HG03064 (cell line): ENCODE measurements around the gene PTPRN2.

Experiments used
- ATAC-seq: cut with Tn5 transposase; IDR thresholded peaks from one replicate; pipeline ENCODE4 v1.9.1; 2021; ENCODE audit warnings: low read depth; ENCODE audit not compliant: unreplicated experiment

Gene PTPRN2

DNA sequence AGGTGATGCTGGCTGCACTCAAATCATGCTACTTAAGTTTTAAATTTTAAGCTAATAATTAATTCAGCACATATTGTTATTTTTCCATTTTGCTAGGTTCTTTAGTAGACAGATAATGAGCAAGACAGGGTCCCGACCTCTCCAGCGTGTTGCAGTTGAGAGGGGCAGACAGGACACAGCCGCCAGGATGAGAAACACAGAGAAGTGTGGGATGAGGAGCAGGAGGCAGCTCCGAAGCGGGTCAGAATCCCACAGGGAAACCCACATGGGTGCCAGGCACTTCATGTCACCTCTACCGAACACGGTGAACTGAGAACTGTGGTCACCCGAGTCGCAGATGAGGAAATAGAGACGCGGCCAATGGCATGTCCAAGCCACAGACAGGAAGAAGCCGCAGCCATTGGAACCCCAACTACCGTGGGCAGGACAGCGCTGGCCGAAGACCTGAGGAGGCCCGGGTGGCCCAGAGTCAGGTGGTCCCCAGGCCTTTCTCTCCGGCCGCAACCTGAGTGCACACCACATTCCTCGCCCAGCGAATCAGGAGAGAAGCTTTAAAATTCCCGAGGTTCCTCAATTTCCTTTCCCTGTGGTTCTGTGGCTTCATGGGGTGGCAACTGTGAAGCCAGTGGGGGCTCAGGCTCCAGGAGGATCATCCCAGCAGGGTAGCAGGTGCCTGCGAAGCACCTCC lies 1037.9 kb downstream of the PTPRN2 start:
- ATAC-seq: no peak

- no peak for ATAC-seq
These were observed 1038.8 kb downstream of the PTPRN2 start for GRCh38 chr7:157548691-157549303.

DNA sequence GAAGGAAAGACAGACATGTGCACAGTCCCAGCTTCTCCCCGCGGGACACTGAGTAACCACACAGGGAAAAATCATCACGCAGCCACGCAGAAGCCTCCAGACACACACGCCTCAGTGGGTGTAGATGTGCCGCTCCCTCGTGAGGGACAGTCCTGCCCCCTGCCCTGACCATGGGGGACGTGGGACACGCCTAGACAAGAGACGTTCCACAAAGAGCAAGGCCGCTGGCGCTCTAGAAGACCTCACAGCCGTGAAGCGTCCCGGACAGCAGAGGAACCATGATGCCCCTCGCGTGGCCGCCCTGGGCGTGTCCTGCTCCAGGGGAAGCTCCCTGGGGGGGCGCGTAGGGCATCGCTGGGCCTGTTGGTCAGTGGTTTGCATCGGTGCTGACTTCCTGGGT lies 1040.0 kb downstream of the PTPRN2 start:
- no peak for ATAC-seq

- no peak for ATAC-seq
These were observed 1040.5 kb downstream of the PTPRN2 start for GRCh38 chr7:157547102-157547501.

GRCh38 chr7:157545681-157546060 lies 1042.0 kb downstream of the PTPRN2 start:
- no peak for ATAC-seq

DNA sequence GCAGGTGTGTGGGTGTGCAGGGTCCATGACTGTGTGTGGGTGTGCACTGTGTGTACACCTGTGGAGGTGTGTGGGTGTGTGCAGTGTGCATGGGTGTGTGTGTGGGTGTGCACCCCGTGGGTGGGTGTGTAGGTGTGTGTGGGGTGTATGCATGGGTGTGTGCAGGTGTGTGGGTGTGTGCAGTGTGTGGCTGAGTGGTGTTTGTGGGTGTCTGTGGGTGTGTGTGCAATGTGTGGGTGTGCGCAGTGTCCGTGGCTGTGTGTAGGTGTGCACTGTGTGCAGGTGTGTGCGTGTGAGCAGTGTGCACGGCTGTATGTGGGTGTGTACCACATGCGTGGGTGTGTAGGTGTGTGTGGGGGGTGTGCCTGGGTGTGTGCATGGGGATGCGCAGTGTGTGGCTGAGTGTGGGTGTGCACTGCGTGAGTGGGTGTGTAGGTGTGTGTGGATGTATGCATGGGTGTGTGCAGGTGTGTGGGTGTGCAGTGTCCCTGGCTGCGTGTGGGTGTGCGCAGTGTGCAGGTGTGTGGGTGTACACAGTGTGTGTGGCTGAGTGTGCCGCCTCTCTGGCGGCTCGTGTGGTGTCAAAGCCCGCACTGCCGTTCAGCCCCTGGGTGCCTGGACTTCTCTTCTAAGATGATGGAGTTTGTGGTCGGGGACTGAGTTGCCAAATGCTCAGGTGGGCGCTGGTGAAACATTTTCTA lies 1042.5 kb downstream of the PTPRN2 start:
- ATAC-seq: no peak

DNA sequence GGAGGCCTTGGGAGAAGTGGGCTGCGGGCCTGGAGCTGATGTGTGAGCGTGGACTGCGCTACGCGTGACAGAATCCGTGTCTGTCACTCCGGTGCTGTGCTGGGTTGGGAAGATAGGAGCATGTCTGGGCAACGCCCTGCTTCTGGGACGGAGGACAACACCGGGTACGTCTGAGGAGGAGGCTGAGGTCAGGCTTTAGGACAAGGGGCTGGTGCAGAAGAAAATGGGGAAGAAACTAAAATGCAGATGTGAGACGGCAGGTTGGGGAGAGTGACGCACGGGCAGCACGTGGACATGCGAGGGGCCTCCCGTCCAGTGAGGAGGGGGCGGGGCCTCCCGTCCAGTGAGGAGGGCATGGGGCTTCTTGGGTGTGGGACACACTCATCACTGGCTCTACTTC lies 1043.4 kb downstream of the PTPRN2 start:
- ATAC-seq: no peak

DNA sequence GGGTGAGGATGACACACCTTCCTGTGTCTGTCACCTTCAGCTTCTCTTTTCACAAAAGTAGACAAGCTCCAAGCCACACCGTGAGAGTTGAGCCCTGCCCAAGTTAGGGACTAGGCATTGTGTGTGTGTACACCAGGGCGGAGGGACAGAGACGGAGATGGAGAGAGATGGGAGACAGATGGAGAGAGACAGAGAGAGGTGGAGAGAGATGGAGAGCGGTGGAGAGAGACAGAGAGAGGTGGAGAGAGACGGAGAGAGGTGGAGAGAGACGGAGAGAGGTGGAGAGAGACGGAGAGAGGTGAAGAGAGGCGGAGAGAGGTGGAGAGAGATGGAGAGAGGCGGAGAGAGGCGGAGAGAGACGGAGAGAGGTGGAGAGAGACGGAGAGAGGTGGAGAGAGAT lies 1043.8 kb downstream of the PTPRN2 start:
- no peak for ATAC-seq

GRCh38 chr7:157543276-157543675 lies 1044.3 kb downstream of the PTPRN2 start:
- no peak for ATAC-seq

DNA sequence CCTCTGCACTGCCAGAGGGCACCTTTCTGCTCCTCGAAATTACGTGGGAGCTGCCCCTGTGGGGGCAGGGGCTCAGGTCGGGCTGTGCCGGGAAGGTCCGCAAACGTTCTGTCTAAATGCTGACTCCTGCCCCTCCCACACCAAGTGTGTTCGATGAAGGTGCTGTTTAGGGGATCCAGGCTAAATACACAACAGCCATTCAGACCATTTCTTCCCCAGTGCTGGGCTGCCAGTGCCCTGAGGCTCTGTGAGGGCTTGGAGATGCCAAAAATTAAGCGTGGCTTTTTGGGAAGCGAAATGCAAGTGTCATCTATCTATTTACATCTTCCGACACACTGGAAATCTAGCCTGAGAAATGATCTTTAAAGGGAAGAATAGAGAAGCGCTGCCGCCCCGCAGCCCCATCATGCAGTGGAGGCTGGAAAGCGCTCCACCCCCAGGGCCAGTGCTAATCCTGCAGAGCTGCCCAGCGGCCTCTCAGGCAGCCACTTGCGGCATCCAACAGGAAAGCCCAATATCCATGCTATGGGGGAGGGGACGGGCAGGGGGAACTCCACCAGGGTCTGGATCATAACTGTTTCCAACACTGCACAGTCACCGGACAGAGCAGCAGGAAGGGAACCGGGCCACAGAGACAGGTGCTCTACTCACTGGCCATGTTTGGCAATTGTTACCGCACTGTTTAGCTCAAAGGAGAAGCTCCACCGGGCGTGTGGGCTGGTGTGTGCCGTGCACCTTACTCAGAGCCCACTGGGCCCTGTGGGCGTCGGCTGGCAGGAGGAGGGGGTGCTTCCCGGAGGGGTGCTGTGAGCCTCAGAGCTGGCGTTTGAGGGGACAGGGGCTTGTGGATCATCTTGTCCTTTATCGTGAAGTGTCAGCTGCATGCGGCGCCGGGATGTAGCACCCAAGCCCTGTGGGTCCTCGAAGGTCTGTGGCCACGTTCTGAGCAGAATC lies 1045.3 kb downstream of the PTPRN2 start:
- ATAC-seq: no peak

- no peak for ATAC-seq
These were observed 1046.1 kb downstream of the PTPRN2 start for GRCh38 chr7:157541295-157542067.

- no peak for ATAC-seq
These were observed 1046.9 kb downstream of the PTPRN2 start for GRCh38 chr7:157540606-157541294.

DNA sequence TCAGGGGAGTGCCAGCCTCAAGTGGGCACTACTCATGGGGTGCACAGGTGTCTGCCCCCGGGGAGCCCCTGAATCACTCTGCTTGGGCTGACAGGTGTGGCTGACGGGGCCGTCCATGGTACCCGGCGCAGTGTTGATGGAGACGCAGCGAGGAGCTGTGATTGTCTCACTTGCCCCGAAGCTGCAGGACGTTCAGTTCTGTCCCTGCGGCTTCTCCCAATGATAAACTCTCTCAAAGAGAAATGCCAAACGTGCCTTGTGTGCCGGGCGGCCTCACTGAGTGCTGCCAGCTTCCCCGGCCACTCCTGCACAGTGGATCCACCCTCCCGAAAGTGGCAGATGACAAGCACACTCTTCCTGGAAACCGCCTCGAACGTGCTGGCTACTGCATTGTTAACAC lies 1047.6 kb downstream of the PTPRN2 start:
- ATAC-seq: no peak

DNA sequence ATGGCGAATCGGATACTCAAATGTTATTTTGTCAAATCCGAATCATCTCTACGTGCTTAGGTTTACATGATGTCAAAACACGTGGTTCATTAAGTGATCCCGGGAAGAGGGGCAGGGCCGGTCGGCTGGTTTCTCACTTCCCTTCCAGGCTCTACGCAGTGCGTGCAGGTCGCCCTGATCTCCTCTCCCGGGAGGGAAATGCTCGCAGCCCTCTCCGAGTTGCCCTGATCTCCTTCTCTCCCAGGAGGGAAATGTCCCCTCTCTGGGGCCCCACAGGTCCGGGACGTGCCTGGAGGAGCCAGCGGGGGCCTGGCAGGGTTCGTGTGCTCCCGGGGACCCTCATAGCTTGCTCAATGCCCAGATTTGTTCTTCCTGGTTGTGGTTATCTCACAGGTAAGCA lies 1048.1 kb downstream of the PTPRN2 start:
- no peak for ATAC-seq

GRCh38 chr7:157538735-157539134 lies 1048.9 kb downstream of the PTPRN2 start:
- no peak for ATAC-seq

GRCh38 chr7:157538321-157538720 lies 1049.3 kb downstream of the PTPRN2 start:
- no peak for ATAC-seq

DNA sequence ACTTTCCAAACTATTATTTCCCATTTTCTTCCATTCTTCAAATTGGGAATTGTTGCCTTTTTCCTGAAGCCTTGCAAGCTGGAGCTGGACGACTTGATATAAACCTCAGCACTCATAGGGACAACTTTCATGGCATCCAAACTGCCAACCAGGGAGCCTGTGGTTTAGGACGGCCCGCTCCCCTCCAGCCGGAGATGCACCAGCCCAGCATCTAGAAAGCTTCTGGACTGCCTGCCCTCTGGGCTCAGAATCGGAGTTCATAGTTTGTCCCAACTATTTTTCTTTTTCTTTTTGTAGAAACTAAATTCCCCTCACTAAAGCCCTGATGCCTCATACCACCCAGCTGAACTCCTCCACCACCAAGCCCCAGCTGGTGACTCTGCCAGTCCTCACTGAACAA lies 1050.6 kb downstream of the PTPRN2 start:
- no peak for ATAC-seq

DNA sequence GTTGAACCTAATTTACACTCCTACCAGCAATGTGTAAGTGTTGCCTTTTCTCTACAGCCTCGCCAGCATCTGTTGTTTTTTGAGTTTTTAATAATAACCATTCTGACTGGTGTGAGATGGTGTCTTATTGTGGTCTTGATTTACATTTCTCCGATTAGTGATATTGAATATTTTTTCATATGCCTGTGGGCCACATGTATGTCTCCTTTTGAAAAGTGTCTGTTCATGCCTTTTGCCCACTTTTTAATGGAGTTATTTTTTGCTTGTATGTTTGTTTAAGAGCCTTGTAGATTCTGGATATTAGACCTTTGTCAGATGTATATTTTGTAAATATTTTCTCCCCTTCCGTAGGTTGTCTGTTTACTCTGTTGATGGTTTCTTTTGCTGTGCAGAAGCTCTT lies 1055.6 kb downstream of the PTPRN2 start:
- no peak for ATAC-seq

- ATAC-seq: no peak
These were observed 1057.7 kb downstream of the PTPRN2 start for GRCh38 chr7:157529768-157530560.
